ENCODE data around the gene SOCS1. TPM values are rescaled to one million over a fixed set of nuclear protein-coding genes. Genes with fewer than 3 reads are reported as not detected.

SOCS1 gene
- total and polyA plus RNA-seq, 10 donors = 7.7 to 50.8 (median 21.8) TPM

- TF ChIP-seq POLR2AphosphoS5 (IDR thresholded peaks at IDR 0.05) (no peak), CTCF (IDR thresholded peaks at IDR 0.05 in 8 of 11, conservative IDR thresholded peaks at IDR 0.05 in 3 of 11) (no peak), POLR2A (IDR thresholded peaks at IDR 0.05) (no peak)
- H3K9me3 ChIP-seq = peaks cover 0 to 34% (median 29%) of the 10 kb centered on the region in 8 donors
- H3K27ac ChIP-seq = no peak overlapping the region
- 94 to 99% (median 96%) methylated on average over 3 of the region's 3 CpGs for WGBS, 5 donors
- H3K36me3 ChIP-seq = no peaks in the 10 kb centered on the region
- intact Hi-C loops (cut with DNase I; ENCODE audit: low total_unique reads) = no loop called here
- H3K4me1 ChIP-seq = peaks cover 0 to 28% (median 8%) of the 10 kb centered on the region in 6 donors
- peaks cover 0 to 23% (median 0%) of the 10 kb centered on the region in 7 donors for H3K27me3 ChIP-seq (replicated peaks in 1 of 7)
- no peak overlapping the region for H3K4me3 ChIP-seq
- DNase-seq = no peak
Measured at GRCh38 chr16:11215935-11216556, 40.0 kb downstream of the SOCS1 start.

GRCh38 chr16:11213799-11214198 lies 42.2 kb downstream of the SOCS1 start:
- H3K27ac ChIP-seq = no peak overlapping the region
- no peak for DNase-seq
- H3K36me3 ChIP-seq = no peaks in the 10 kb centered on the region
- H3K4me3 ChIP-seq = no peak overlapping the region
- peaks cover 0 to 37% (median 0%) of the 10 kb centered on the region in 7 donors for H3K27me3 ChIP-seq (replicated peaks in 1 of 7)
- WGBS, 5 donors = 90 to 98% (median 92%) methylated on average over 7 of the region's 7 CpGs
- H3K9me3 ChIP-seq = peaks cover 0 to 31% (median 26%) of the 10 kb centered on the region in 8 donors
- peaks cover 0 to 32% (median under 1%) of the 10 kb centered on the region in 6 donors for H3K4me1 ChIP-seq
- no peak for TF ChIP-seq POLR2AphosphoS5 (IDR thresholded peaks at IDR 0.05)
- TF ChIP-seq CTCF (IDR thresholded peaks at IDR 0.05 in 8 of 11, conservative IDR thresholded peaks at IDR 0.05 in 3 of 11) = no peak
- TF ChIP-seq POLR2A (IDR thresholded peaks at IDR 0.05) = no peak
- intact Hi-C loops (cut with DNase I; ENCODE audit: low total_unique reads) = no loop called here

- Histone ChIP-seq H3K9me3 (peaks cover 0 to 27% (median 21%) of the 10 kb centered on the region in 8 donors), H3K4me1 (peaks cover 0 to 36% (median 0%) of the 10 kb centered on the region in 6 donors), H3K27ac (no peak overlapping the region), H3K27me3 (replicated peaks in 1 of 7) (peaks cover 0 to 37% (median 0%) of the 10 kb centered on the region in 7 donors), H3K4me3 (no peak overlapping the region), H3K36me3 (no peaks in the 10 kb centered on the region)
- DNase-seq = peak; percentile 61
- intact Hi-C loops (cut with DNase I; ENCODE audit: low total_unique reads) = no loop called here
- TF ChIP-seq CTCF (IDR thresholded peaks at IDR 0.05 in 8 of 11, conservative IDR thresholded peaks at IDR 0.05 in 3 of 11) (no peak), POLR2A (IDR thresholded peaks at IDR 0.05) (no peak), POLR2AphosphoS5 (IDR thresholded peaks at IDR 0.05) (no peak)
- WGBS, 5 donors = 81 to 98% (median 91%) methylated on average over 2 to 5 of the region's 5 CpGs
Measured at GRCh38 chr16:11213373-11213772, 42.6 kb downstream of the SOCS1 start.

- H3K36me3 ChIP-seq = no peaks in the 10 kb centered on the region
- peaks cover 0 to 36% (median 0%) of the 10 kb centered on the region in 6 donors for H3K4me1 ChIP-seq
- peaks cover 0 to 25% (median 19%) of the 10 kb centered on the region in 8 donors for H3K9me3 ChIP-seq
- H3K27me3 ChIP-seq (replicated peaks in 1 of 7) = peaks cover 0 to 37% (median 0%) of the 10 kb centered on the region in 7 donors
- DNase-seq = peak; percentile 63
- intact Hi-C loops (cut with DNase I; ENCODE audit: low total_unique reads) = no loop called here
- H3K27ac ChIP-seq = no peak overlapping the region
- TF ChIP-seq CTCF (IDR thresholded peaks at IDR 0.05 in 8 of 11, conservative IDR thresholded peaks at IDR 0.05 in 3 of 11) (no peak), POLR2A (IDR thresholded peaks at IDR 0.05) (no peak)
- H3K4me3 ChIP-seq = no peak overlapping the region
- 59 to 84% (median 79%) methylated on average over 9 to 16 of the region's 16 CpGs for WGBS, 5 donors
Measured at GRCh38 chr16:11212798-11213196, 43.2 kb downstream of the SOCS1 start.
